HG02763 (cell line): Measurements from ENCODE around the gene MTMR10.

Source experiments
- ATAC-seq: cut with Tn5 transposase; IDR thresholded peaks from one replicate; pipeline ENCODE4 v1.9.1; 2021; ENCODE audit warnings: mild to moderate bottlenecking, moderate library complexity; ENCODE audit not compliant: unreplicated experiment

The MTMR10 gene

GRCh38 chr15:31014608-31014925 lies 23.1 kb upstream of the MTMR10 start:
- ATAC-seq = no peak

GRCh38 chr15:31013863-31014607 lies 22.6 kb upstream of the MTMR10 start:
- peak; percentile 74 for ATAC-seq

GRCh38 chr15:31012455-31012854 lies 21.0 kb upstream of the MTMR10 start:
- no peak for ATAC-seq

- ATAC-seq = no peak
Observed at GRCh38 chr15:31010036-31010435, 18.6 kb upstream of the MTMR10 start.

- ATAC-seq = no peak
Observed at GRCh38 chr15:31005660-31006059, 14.2 kb upstream of the MTMR10 start.

GRCh38 chr15:31004220-31004733 lies 12.8 kb upstream of the MTMR10 start:
- ATAC-seq = peak; percentile 91

GRCh38 chr15:31001702-31002101 lies 10.3 kb upstream of the MTMR10 start:
- ATAC-seq = no peak

- no peak for ATAC-seq
Observed at GRCh38 chr15:30999729-31000128, 8.3 kb upstream of the MTMR10 start.

- ATAC-seq = no peak
Observed at GRCh38 chr15:30997270-30997669, 5.8 kb upstream of the MTMR10 start.

GRCh38 chr15:30992249-30992864 lies 929 bp upstream of the MTMR10 start:
- ATAC-seq = no peak

GRCh38 chr15:30990446-30991254 lies 778 bp downstream of the MTMR10 start:
- ATAC-seq = no peak

- no peak for ATAC-seq
Observed at GRCh38 chr15:30990036-30990435, 1.4 kb downstream of the MTMR10 start.

- no peak for ATAC-seq
Observed at GRCh38 chr15:30985081-30985531, 6.3 kb downstream of the MTMR10 start.

GRCh38 chr15:30984542-30984941 lies 6.9 kb downstream of the MTMR10 start:
- ATAC-seq = peak; percentile 35

GRCh38 chr15:30984118-30984517 lies 7.3 kb downstream of the MTMR10 start:
- no peak for ATAC-seq

GRCh38 chr15:30979457-30979856 lies 12.0 kb downstream of the MTMR10 start:
- no peak for ATAC-seq

GRCh38 chr15:30978328-30978727 lies 13.1 kb downstream of the MTMR10 start:
- ATAC-seq = no peak

- ATAC-seq = no peak
Observed at GRCh38 chr15:30974112-30974511, 17.3 kb downstream of the MTMR10 start.

GRCh38 chr15:30973379-30973778 lies 18.0 kb downstream of the MTMR10 start:
- ATAC-seq = no peak

- no peak for ATAC-seq
Observed at GRCh38 chr15:30969724-30970123, 21.7 kb downstream of the MTMR10 start.

GRCh38 chr15:30963681-30964080 lies 27.7 kb downstream of the MTMR10 start:
- no peak for ATAC-seq

- no peak for ATAC-seq
Observed at GRCh38 chr15:30962659-30963058, 28.8 kb downstream of the MTMR10 start.
